HG03095 (cell line): Measurements from ENCODE around the gene MAFF.
"Not testable (repeated sequence)": the region's sequence is repeated elsewhere in the genome, so short reads cannot be mapped to it uniquely, and the experiment has no call there.

ENCODE experiments used
- ATAC-seq: cut with Tn5 transposase; IDR thresholded peaks from one replicate; pipeline ENCODE4 v1.9.1; 2021; ENCODE audit warnings: moderate library complexity; ENCODE audit not compliant: unreplicated experiment

Gene MAFF

DNA sequence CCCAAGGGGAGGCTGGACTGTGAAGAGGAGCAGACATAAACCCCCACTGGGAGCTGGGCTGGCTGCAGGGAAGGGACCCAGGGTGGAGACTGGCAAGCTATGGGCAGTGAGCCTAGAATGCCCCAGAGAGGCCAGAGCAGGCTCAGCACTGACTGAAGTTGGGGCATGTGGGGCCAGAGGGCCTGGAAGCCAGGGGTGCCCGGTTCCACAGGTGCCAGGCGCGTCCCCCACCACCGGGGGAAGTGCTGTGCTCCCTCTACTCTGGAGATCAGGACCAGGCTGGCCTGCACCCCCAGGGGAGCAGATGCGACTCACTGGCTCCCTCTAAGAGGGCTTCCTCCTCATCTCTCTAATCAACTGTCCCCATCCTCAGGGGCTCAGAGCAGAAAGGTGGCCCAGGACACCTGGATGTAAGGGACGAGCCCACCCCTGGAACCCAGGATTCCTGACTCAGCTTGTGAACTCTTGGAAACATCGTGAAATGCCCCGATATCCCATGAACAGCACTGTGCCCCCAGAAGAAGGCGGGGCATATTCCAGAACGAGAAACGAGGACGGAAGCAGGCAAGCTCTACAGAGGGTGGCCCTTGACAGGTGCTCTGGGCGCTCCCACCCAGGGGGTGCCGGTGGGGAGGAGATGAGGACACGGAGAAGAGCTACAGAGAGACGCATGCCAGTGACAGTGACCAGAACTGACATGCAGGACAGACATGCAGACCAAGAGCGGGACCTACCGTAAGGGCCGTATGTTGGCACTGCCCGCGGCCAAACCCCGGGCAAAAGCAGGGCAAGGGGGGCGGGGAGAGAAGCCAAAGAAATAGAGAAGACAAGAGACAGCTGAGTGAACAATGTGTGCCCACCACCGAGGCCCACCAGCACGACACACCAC lies 20.4 kb downstream of the MAFF start:
- ATAC-seq = no peak

DNA sequence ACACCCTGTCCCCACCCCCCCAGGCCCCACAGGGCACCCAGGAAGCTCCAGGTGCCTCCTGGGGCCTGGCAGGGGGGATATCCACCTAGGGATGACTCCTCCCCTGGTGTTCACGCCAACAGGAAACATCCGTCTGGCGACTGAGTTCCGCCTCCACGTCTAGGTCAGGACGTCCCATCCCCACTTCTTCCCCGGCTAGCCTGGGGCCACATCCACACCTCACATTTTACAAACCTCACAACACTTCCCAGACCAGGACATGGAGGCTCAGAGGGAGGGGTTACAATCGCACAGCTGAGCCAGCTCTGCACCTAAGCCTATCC lies 21.0 kb downstream of the MAFF start:
- no peak for ATAC-seq

DNA sequence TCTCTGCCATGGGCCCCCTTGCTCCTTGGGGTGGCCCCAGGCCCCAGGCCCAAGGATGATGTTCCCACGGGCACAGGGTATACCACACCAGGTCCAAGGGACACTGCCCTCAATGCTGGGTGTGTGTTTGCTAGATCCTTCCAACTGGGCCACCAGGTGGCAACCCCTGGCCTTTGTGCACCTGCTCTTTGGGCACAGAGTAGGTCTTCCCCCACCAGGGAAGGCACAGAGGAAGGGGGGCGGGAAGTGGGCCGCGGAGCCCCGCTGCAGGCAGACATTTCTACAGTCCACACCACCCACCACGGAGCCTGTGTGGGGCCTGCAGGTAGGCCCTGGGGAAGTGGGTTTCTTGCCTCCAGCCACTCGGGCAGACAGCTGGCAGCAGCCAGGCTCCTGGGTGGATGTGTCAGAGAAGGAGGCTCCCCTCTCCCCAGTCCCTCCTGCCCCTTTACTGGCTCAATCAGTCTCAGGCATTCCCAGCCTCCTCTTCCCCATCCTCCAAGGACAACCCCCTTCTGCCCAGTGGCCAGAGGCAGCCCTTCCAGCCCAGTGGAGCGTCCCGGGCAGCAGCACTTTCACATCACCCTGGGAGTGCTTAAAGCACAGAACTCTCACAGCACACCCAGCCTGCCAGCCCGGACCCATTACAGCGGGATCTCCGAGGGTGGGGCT lies 21.6 kb downstream of the MAFF start:
- no peak for ATAC-seq

DNA sequence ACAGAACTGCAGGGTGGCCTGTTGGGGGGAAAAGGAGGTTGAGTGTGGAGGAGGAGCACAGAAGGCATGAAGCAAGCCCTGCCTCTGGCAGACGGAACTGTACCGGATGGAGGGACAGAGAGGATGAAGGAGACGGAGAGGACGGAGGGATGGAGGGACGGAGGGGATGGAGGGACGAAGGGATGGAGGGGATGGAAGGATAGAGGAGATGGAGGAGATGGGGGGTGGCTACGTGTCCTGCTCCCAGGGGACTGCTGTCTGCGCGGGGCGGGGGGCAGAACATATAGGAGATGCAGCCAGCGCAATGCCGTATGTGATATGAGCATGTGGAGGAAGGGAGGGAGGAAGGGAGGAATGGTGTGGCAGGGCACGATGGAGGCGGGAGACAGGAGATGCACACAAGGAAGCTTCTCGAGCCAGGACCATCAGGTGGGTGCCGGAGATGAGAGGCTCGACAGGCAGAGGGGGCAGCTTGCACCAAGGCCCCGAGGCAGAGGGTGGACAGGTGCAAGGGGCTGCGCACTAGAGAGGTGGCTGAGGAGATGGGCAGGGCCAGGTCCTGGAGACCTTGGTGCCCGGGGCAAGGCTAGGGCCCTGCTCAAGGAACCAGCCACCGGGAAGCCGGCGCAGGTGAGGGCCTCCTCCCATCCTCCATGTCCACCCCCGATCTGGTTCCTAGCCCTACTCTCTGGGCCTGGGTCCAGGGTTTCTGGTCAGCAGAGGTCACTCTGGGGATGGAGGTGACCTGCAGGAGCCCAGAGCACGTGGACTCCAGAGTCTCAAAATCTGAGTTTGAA lies 25.3 kb downstream of the MAFF start:
- ATAC-seq = no peak

DNA sequence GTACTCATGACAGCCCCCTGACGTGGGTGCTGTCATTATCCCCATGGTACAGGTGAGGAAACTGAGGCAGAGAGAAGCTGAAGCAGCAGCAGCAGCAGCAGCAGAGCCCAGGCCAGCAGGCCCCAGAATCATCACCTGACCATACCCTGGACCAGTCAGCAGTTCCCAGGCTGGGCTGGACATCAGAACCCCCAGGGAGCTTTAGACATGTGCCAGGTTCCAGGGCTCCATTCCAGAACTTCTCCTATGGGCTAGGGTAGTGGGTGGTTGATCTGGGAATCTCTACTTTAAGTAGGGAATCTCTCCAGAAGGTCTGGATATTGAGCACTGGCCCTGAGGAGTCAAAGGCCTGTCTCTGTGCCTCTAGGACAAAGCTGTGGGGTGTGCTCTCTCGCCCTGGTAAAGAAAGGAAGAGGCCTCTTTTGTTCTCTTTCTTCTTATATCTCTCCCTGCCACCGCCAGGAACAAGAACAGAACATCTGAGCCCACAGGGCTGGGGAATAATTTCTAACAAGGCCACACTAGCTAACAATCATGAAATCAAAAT lies 26.6 kb downstream of the MAFF start:
- ATAC-seq = no peak

DNA sequence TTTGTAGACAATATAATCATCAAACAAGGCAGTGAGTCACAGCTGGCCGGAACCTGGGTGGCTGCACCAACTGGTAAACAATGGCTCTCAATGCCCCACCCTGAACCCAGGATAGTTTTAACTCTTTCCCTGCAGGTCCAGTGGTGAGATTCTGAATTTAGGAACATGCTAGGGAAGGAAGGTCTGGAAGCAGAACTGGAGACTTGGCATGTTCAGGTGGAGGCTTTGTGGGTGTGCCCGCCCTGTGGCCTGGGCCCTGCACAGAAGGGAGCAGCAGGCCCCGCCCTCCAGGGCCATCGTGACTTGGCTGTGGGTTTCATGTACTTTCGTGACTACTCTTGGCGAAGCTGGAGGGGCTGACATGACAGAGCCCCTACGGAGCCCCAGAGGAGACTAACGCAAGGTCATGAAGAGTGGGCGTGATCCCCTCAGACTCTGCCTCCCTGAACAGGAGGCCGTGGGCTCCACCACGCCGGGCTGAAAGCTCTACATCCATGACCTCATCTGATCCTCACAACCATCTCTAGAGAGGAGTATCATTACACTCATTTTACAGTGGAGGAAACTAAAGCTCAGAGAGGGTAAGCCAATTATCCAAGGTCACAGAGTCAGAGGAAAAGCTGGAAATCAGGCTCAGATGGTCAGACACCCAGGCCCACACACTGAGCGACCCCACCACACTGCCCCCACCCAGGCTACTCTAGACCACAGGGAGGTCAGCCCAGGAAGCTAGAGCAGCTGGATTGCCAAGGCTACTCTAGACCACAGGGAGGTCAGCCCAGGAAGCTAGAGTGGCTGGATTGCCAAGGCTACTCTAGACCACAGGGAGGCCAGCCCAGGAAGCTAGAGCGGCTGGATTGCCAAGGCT lies 27.3 kb downstream of the MAFF start:
- ATAC-seq = no peak

DNA sequence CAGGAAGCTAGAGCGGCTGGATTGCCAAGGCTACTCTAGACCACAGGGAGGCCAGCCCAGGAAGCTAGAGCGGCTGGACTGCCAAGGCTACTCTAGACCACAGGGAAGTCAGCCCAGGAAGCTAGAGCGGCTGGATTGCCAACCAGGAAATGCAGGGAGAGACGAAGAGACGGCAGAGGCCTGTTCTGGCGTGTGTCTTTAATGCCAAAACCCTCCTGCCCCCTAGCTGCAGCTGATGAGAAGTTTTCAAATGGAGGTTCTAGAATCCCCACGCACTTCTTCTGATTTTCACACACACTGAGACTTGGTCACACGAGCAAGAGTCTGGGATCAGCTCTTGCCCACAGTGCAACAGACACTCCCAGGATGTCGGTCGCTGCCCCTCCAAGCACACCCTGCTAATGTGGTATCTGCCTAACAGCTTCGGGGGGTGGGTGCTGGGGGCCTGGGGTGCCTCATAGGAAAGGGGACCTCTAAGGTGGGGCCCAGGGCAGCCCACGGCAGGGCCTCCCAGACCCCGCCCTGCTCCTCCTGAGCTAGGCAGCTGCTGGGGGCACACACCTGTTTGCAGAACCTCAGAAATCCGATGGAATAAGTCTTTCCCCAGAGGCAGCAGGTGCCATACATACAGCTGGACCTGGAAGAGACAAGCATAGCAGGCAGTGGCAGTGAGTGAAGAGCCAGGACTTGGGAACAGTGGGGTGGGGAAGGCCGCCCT lies 28.5 kb downstream of the MAFF start:
- no peak for ATAC-seq

DNA sequence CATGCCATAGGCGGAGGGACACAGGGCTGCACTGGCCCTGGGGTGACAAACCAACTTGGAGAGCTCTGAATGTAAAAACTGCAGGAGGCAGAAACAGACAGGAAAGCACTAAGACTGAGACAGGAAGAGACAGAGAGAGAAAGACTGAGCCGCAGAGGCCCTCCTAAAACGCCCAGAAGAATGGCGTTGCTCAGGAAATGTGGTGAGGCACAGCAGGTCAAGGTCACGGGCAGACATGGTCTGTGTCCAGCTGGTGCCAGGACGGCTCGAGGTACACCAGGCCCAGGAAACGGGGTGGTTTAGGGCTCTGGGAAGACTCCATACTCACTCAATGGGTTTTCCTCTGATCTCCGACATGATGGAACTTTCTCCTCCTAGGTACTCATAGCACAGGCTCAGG lies 29.1 kb downstream of the MAFF start:
- no peak for ATAC-seq

DNA sequence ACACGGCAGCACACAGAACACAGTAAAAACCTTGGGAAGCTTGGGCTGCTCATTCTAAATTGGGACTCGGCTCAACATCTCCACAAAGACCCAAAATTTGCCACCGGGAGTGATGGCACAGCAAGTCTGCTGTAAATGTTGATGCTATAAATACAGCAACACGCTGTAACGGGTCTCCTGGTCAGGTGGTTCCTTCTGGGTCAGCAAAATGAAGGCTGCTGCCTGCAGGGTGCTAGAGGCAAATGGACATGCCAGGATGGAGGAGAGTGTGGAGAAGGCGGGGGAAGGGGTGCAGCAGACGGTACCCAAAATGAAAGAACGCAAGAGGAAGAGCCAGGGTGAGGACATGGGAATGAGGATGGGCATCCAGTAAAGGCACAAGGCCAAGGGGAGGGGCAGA lies 30.4 kb downstream of the MAFF start:
- no peak for ATAC-seq

DNA sequence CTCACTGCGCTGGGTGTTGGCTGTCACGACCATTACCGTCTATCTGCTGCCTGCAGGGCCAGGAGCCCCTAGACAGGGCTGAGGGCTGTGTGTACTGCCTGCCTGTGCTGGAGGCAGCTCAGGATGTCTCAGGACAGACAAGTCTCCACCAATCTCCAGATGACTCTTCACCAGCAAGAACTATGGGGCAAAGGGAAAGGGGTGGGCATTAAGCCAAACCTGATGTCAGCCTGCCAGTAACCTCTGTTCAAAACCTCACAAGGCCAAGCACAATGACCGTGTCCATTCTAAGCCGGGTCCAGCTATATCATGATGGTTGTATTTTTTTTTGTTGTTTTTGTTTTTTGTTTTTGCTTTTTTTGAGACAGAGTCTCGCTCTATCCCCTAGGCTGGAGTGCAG lies 31.6 kb downstream of the MAFF start:
- ATAC-seq = no peak

DNA sequence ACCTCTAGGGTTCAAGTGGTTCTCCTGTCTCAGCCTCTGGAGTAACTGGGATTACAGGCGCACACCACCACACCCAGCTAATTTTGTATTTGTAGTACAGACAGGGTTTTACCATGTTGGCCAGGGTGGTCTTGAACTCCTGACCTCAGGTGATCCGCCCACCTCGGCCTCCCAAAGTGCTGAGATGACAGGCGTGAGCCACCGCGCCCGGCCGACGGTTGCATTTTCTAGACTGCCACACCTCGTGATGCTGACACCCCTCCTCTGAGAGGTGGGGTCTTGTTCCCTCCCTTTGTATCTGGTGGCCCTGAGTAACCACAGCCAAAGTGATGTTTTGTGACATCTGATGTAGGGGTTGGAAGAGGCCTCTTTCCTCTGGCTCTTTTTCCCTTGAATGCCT lies 32.1 kb downstream of the MAFF start:
- ATAC-seq = not testable (repeated sequence)

DNA sequence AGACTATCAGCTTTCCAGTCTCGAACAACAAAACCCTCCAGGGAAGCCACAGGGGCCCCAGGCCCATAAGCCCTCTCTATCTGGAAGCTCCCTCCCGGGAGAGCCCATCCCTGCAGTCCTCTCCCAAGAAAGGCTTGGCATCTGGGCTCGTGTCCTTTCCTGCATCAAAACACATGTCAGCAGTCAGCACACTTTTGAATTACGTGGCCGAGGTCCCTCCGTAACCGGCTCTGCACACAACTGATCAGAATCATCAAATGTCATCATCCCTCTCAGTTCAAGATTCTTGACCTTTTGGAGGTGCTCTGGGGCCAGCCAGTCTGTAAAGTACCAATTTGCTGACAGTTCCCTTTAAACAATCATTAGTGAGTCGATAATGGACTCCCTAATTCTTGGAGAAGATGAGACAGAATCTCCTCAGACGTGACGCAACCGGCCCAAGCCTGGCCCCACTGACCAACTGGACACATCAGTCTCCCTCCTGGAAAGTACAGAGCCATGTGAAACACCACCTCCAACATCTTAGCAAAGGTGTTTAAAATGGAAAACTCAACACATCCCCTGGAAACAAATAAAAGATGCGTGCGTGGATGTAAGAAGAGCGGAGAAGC lies 33.6 kb downstream of the MAFF start:
- ATAC-seq = no peak

DNA sequence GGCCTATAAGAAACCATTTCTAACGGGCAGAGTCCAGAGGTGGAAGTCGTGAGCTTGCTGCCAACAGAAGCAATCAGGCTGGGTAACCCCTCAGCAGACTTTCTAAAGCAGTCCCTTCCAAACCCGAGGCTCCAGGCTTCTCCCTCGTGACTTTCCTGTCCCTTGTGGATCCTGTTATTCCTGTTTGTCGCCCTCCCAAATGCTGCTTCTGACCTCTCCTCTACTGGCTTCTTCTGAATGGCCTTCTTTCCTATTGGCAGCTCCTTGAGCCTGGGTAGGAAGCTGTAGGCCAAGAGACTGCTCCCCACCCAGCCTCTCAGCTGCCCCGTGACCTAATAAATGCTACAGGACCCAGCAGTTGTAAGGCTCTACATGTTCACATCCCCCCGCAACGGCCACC lies 35.0 kb downstream of the MAFF start:
- no peak for ATAC-seq

DNA sequence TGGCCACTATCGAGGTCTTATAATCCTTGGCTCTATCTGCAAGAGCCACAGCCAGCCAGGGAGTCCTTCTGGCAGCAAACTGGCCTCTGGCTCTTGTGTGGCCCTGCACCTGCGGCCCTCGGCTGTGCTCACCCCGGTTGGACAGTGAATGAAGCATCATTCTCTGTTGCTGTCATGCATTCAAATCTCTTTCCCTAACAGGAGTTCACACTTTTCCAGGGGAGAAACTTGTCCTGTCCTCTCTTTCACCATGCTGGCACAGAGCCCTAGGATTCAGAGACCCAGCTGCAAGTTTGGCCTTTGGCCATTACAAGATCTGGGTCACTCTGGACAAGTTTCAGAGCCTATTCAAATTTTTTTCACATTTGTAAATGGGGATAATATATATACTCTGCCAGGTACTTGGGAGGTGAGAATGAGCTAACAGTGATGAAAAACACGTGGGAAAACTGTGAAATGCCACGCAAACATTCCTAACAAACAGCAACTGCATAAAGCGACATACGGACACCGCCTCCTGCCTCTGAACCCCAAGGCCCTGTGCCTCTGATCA lies 36.8 kb downstream of the MAFF start:
- no peak for ATAC-seq

DNA sequence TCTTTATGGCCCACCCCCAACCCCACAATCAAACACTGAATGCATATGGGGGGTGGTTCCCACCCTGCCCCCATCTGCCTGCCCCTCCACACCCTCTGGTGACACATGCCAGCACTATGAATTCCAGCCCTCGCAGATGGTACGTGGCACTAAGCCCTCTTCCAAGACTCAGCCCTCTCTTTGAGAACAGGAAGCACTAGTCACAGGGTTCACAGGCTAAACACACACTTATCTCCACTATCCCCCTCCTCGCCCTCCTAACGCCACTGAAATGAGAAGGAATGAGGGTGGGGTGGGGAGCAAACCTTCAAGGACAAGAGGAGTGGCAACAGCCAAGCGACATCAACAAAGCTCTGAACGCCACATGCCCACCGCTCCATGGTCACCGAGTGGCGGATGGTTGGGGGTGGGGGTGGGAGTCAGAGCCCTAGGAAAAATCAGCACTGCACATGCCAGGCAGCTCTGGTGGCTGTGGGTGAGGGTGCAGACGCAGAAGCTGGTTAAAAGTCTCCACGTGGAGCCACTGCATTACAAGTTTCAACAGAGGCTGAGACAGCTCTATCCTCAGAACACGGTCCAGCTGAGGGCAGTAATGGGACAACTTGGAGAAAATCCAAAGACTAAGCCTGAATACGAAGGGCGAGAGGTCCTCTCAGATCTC lies 37.4 kb downstream of the MAFF start:
- ATAC-seq = no peak

DNA sequence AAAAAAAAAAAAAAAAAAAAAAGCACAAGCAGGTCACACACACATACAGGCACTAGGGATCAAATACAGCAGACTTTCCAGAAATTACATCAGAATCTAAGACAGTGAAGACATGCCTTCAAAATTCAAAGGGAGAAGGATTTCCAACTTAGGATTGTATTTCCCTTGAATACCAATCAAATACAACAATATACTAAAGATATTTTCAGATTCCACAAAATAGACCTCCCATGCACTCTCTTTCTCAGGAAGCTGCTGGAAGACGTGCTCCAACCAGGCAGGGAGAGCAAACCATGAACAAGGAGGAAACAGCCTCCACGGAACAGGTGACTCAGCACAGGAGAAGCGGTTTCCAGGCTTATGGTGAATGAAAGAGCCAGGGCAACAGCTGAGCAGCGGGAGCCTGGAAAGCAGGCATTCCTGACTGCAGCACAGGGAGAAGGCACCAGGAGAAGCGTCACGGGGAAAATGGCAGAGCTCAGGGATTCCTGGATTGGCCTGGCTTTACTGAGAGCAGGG lies 39.0 kb downstream of the MAFF start:
- ATAC-seq = no peak

DNA sequence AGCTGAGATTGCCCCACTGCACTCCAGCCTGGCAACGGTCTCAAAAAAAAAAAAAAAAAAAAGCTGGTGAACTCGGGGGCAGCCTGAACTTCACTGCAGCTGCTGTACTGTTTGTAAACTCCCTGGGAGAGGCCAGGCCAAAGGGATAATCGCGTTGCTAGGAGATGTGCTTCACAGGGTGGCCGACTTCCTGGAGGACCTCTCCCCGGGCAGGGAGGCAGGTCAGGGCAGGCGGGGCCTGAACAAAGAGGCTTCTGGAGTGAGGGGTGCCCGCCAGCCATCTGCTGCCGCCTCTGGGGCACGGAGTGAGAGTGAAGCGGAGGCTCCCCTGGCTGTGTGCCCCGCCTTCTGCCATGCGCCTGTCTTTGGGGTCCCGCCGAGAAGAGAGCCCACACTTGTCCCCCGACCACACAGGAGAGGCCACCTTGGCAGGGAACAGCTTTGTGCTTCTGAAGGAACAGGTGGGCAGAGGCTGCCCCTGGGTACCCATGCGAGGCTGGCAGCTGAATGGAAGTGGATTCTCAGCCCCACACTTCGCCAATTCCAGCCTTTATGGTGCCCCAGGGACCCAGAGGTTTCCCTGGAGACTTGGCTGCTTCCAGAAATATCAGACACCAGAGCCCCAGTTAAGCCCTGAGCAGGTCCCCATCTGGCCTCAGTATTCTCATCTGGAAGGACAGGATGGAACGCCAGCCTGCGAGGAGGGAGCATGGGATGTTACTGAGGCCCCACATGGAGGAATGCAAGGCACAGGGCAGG lies 41.4 kb downstream of the MAFF start:
- ATAC-seq = no peak

DNA sequence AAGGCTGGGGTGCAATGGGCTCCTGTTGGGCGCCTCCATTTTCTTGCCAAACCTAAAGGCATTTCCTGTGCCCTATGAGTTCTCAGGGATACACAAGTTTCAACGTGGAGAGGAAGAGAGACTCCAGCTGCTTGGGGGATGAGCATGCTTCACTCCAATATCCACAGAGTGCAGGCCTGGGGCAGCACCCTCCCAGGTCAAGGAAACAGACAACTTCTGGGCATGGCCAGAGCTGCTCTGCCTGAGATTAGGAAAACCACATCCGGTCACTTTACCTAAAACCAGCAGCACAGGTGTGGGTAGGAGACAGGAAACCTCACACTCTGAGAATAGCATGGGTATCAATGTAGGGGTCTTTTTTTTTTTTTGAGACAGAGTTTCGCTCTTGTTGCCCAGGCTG lies 42.3 kb downstream of the MAFF start:
- ATAC-seq = no peak
